Measurements from ENCODE around the gene SNX6. TPM values are rescaled to one million over a fixed set of nuclear protein-coding genes. Genes with fewer than 3 reads are reported as not detected.
A peak's percentile ranks its signal among the peaks of the same experiment; 100 is the strongest.
"Not testable (repeated sequence)": the region's sequence is repeated elsewhere in the genome, so short reads cannot be mapped to it uniquely, and the experiment has no call there.

SNX6 gene
- total and polyA plus RNA-seq, 12 donors: 16.6 to 205 (median 83.7) TPM

DNA sequence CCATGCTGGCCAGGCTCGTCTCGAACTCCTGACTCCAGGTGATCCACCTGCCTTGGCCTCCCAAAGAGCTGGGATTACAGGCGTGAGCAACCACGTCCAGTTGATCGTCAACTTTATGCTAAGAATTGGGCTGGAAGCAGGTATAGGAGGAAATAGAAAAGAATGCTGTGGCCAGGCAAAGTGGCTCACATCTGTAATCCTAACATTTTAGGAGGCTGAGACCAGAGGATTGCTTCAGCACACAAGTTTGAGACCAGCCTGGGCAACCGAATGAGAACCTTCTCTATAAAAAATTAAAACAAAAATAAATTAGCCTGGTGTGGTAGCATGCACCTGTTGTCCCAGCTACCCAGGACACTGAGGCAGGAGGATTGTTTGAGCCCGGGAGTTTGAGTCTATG, 37.1 kb upstream of the SNX6 start:
- 85 to 92% (median 89%) methylated on average over 7 of the region's 7 CpGs for WGBS, 4 donors
- H3K4me1 ChIP-seq (replicated peaks in 1 of 2): peaks cover 0 to 7% of the 10 kb centered on the region in 2 donors
- no peak for TF ChIP-seq POLR2A (IDR thresholded peaks at IDR 0.05)
- TF ChIP-seq, protein P1, sequence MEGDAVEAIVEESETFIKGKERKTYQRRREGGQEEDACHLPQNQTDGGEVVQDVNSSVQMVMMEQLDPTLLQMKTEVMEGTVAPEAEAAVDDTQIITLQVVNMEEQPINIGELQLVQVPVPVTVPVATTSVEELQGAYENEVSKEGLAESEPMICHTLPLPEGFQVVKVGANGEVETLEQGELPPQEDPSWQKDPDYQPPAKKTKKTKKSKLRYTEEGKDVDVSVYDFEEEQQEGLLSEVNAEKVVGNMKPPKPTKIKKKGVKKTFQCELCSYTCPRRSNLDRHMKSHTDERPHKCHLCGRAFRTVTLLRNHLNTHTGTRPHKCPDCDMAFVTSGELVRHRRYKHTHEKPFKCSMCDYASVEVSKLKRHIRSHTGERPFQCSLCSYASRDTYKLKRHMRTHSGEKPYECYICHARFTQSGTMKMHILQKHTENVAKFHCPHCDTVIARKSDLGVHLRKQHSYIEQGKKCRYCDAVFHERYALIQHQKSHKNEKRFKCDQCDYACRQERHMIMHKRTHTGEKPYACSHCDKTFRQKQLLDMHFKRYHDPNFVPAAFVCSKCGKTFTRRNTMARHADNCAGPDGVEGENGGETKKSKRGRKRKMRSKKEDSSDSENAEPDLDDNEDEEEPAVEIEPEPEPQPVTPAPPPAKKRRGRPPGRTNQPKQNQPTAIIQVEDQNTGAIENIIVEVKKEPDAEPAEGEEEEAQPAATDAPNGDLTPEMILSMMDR (IDR thresholded peaks at IDR 0.05): no peak
- no peaks in the 10 kb centered on the region for H3K9me3 ChIP-seq (replicated peaks in 1 of 3)
- no peak for DNase-seq
- intact Hi-C loops (cut with DNase I): no loop called here
- no peak overlapping the region for H3K4me3 ChIP-seq
- H3K36me3 ChIP-seq (replicated peaks in 1 of 2): no peaks in the 10 kb centered on the region
- H3K27me3 ChIP-seq: no peaks in the 10 kb centered on the region
- H3K27ac ChIP-seq: peak overlapping the region in 3 of 5 donors; percentile 51 to 73 (median 52)

DNA sequence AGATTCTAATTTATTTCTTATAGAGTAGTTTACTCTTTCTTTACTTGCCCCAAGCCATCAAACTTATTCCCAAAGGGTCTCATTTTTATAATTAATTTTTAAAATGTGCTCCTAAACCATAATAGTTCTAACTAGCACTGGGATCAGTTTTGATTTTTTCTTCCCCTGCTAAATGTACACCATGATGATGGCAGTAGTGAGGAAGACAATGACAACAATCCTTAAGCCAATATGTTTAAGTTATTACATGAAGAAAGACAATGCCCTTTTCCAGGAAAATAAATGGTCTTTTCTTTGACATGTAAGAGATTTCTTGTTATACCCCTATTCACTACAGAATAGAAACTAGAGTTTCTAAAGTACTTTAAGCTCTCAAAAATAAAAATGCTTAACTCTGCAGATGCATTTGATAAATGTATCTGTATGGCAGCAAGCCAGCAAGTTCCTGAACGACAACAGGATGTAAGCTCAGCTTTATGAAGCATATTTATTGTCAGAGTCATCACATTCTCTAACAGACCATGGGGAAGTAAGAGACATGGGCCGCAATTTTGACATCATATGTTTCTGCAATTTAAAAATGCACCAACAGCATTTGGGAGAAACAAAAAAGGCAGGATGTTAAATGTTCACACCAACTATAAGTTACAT, 36.0 kb upstream of the SNX6 start:
- intact Hi-C loops (cut with DNase I): no loop called here
- DNase-seq: peak; percentile 42 to 79 (median 54)
- no peaks in the 10 kb centered on the region for H3K36me3 ChIP-seq (replicated peaks in 1 of 2)
- no peak for TF ChIP-seq POLR2A (IDR thresholded peaks at IDR 0.05)
- peak overlapping the region in 2 of 5 donors; percentile 56 to 73 for H3K27ac ChIP-seq
- peaks cover 0 to 7% of the 10 kb centered on the region in 2 donors for H3K4me1 ChIP-seq (replicated peaks in 1 of 2)
- H3K4me3 ChIP-seq: no peak overlapping the region
- WGBS, 4 donors: 27 to 31% (median 30%) methylated on average over 2 of the region's 2 CpGs
- H3K9me3 ChIP-seq (replicated peaks in 1 of 3): no peaks in the 10 kb centered on the region
- no peaks in the 10 kb centered on the region for H3K27me3 ChIP-seq

DNA sequence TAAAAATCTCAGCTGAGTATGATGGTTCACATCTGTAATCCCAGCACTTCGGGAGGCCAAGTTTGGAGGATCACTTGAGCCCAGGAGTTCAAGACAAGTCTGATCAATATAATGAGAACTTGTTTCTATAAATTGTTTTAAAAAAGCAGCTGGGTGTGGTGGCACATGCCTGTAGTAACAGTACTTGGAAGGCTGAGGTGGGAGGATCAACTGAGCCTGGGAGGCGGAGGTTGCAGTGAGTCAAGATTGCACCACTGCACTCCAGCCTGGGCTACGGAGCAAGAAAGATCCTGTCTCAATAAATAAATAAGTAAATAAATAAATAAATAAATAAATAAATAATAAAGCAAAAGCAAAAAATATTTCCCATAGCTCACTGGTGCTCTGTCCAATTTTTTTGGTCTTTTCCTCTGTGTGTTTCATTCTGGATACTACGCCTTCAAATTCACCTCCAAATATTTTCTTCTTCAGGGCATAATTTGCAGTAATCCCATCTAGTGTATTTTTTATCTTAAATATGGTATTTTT, 32.7 kb upstream of the SNX6 start:
- intact Hi-C loops (cut with DNase I): no loop called here
- 94 to 97% (median 95%) methylated on average over 4 of the region's 4 CpGs for WGBS, 4 donors
- Histone ChIP-seq H3K27ac (no peak overlapping the region), H3K4me3 (no peak overlapping the region), H3K9me3 (replicated peaks in 1 of 3) (no peaks in the 10 kb centered on the region), H3K27me3 (no peaks in the 10 kb centered on the region), H3K36me3 (replicated peaks in 1 of 2) (no peaks in the 10 kb centered on the region), H3K4me1 (replicated peaks in 1 of 2) (peaks cover 0 to 7% of the 10 kb centered on the region in 2 donors)
- no peak for DNase-seq
- TF ChIP-seq, protein P1 (IDR thresholded peaks at IDR 0.05): no peak
- TF ChIP-seq POLR2A (IDR thresholded peaks at IDR 0.05): no peak

DNA sequence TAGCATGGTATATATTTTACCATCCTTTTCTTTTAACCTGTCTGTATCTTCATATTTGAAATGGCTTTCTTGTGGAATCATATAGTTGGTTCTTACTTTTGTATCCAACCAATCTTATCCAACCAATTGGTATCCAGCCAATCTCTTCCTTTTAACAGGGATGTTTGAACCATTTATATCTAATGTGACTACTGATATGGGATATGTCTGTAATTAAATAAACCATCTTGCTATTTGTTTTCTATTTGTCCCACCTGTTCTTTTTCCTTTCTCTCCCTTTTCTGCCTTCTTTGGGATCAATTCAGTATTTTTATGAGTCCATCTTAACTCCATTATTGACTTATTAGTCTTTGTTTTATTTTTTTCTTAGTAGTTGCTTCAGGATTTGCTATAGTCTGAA, 30.8 kb upstream of the SNX6 start:
- TF ChIP-seq, protein P1 (IDR thresholded peaks at IDR 0.05): no peak
- no peak for TF ChIP-seq POLR2A (IDR thresholded peaks at IDR 0.05)
- H3K27me3 ChIP-seq: no peaks in the 10 kb centered on the region
- no peak for DNase-seq
- H3K4me3 ChIP-seq: no peak overlapping the region
- H3K27ac ChIP-seq: no peak overlapping the region
- no peaks in the 10 kb centered on the region for H3K4me1 ChIP-seq (replicated peaks in 1 of 2)
- no peaks in the 10 kb centered on the region for H3K9me3 ChIP-seq (replicated peaks in 1 of 3)
- intact Hi-C loops (cut with DNase I): no loop called here
- no peaks in the 10 kb centered on the region for H3K36me3 ChIP-seq (replicated peaks in 1 of 2)

DNA sequence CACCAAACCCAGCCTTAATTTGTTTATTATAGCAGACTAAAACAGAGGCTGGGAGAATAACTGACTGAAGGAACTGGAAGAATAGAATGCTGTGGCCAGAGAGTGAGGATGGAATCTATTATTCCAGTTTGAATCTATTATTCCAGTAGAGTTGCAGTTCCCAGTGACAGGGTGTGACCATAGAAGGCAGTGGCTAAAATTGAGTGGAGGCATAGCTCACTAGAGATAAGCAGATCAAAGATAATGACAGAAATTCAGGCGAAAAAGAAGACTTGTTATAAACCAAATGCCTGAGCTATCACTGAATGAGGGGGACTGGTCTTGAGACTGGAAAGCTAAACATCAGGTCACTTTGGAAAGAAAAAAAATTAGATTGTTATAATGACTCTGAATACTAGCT, 26.0 kb upstream of the SNX6 start:
- Histone ChIP-seq H3K36me3 (replicated peaks in 1 of 2) (no peaks in the 10 kb centered on the region), H3K27ac (no peak overlapping the region), H3K4me3 (no peak overlapping the region), H3K9me3 (replicated peaks in 1 of 3) (no peaks in the 10 kb centered on the region), H3K27me3 (no peaks in the 10 kb centered on the region), H3K4me1 (replicated peaks in 1 of 2) (no peaks in the 10 kb centered on the region)
- no peak for DNase-seq
- WGBS, 4 donors: 70 to 81% (median 76%) methylated on average over 1 of the region's 1 CpG
- TF ChIP-seq, protein P1 (IDR thresholded peaks at IDR 0.05): no peak
- no peak for TF ChIP-seq POLR2A (IDR thresholded peaks at IDR 0.05)
- intact Hi-C loops (cut with DNase I): no loop called here

DNA sequence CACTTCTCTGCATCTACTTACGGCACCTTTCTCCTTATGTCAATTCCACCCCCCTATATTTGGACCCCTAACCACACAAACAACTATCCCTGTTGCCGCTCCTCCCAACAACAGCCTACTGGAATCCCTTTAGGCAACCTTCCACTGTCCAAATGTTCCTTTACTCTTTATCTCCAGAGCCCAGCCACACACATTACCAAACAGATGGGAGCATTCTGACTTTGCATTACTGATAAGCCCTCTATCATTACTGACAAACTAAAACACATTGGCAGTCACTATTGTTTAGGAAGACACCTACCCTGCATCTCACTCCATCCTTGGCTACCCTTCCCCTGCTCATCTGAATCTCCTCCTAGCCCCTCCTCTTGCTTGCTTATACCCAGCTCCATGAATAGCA, 23.1 kb upstream of the SNX6 start:
- H3K27ac ChIP-seq; DNase-seq; H3K36me3 ChIP-seq (replicated peaks in 1 of 2); H3K9me3 ChIP-seq (replicated peaks in 1 of 3); intact Hi-C loops (cut with DNase I); H3K4me1 ChIP-seq (replicated peaks in 1 of 2); H3K4me3 ChIP-seq; H3K27me3 ChIP-seq: not testable (repeated sequence)
- 93 to 100% (median 99%) methylated on average over 2 of the region's 2 CpGs for WGBS, 4 donors

DNA sequence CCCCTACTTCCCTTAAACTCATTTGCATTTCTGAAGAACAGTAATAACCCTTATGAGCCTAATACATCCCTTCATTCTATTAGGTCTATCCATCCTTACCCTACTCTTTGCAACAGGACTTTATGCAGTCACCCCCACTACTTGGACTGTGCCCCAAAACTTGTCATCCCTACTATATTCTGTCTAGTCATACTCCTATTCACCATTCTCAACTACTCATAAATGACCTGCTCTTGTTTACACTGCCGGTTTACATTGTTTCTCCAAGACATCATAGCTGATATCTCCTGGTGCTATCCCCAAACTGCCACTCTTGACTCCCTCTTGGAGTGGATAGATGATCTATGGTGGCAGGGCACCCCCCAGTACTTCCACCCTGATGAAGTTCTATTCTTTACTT, 22.4 kb upstream of the SNX6 start:
- H3K4me3 ChIP-seq; H3K27ac ChIP-seq; DNase-seq; intact Hi-C loops (cut with DNase I); H3K9me3 ChIP-seq (replicated peaks in 1 of 3); H3K36me3 ChIP-seq (replicated peaks in 1 of 2); H3K27me3 ChIP-seq; H3K4me1 ChIP-seq (replicated peaks in 1 of 2): not testable (repeated sequence)
- WGBS, 4 donors: 84 to 100% (median 88%) methylated on average over 1 of the region's 1 CpG

All from adrenal gland (tissue), 12 donors.